Measurements from ENCODE around the gene GPR150.
"Not testable (repeated sequence)": the region's sequence is repeated elsewhere in the genome, so short reads cannot be mapped to it uniquely, and the experiment has no call there.

Gene GPR150

GRCh38 chr5:95623706-95624105, 3.8 kb downstream of the GPR150 start:
- no peak for DNase-seq (ENCODE audit: low spot score)

DNA sequence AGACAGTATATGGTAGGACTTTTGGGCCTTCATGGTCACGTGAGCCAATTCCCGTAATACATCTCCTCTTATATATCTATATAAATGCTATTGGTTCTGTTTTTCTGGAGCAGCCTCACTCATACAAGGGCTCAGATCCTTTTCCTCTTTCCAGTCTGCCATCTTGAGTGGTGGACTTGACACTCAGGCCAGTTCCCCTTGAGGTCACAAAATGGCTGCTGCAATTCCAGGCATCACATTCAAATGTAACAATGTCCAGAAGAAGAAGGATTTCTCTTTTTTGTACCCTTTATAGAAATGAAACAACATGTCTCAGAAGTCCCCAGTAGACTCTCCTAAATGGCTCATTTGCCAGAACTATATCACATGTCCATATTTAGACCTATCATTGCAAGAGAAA, 4.5 kb downstream of the GPR150 start:
- no peak for DNase-seq (ENCODE audit: low spot score)

- no peak for DNase-seq (ENCODE audit: low spot score)
Measured at GRCh38 chr5:95626701-95627100, 6.8 kb downstream of the GPR150 start.

- no peak for DNase-seq (ENCODE audit: low spot score)
Measured at GRCh38 chr5:95627971-95628810, 8.3 kb downstream of the GPR150 start.

- DNase-seq (ENCODE audit: low spot score) = no peak
Measured at GRCh38 chr5:95628933-95629332, 9.0 kb downstream of the GPR150 start.

- no peak for DNase-seq (ENCODE audit: low spot score)
Measured at GRCh38 chr5:95630394-95630917, 10.6 kb downstream of the GPR150 start.

DNA sequence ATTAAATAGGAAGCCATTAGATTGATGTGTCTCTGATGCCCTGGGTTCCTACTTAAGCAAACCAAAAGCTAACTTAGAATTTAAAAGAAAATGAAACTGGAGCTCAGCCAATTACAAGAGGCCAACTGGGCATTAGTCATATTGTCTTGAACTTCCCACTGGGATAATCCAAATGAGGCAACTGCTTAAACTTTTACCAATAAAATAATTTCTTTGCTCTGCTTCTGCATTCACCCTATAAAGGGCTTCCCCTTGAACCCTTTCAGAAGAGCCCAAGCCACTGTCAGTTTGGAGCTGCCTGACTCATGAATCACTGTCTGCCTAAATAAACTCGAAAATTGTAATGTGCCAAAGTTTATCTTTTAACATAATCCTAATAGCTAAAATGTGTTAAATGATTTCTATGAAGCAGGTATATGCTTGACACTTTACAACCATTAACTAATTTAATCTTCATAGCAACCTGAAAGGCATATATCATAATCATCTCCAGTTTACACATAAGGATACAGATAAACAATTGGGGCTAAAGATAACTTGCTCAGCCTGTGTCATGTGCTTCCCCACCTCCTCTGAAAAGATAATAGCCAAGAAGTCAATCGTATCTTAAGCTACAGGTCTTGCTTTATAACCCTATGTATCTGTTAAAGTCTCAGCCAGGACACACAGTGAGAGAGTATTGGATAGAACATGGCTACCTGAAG, 11.5 kb downstream of the GPR150 start:
- peak; percentile 65 for DNase-seq (ENCODE audit: low spot score)

- DNase-seq (ENCODE audit: low spot score) = peak; percentile 41
Measured at GRCh38 chr5:95631991-95632675, 12.2 kb downstream of the GPR150 start.

GRCh38 chr5:95632942-95633341, 13.1 kb downstream of the GPR150 start:
- not testable (repeated sequence) for DNase-seq (ENCODE audit: low spot score)

- DNase-seq (ENCODE audit: low spot score) = no peak
Measured at GRCh38 chr5:95633671-95634070, 13.8 kb downstream of the GPR150 start.

DNA sequence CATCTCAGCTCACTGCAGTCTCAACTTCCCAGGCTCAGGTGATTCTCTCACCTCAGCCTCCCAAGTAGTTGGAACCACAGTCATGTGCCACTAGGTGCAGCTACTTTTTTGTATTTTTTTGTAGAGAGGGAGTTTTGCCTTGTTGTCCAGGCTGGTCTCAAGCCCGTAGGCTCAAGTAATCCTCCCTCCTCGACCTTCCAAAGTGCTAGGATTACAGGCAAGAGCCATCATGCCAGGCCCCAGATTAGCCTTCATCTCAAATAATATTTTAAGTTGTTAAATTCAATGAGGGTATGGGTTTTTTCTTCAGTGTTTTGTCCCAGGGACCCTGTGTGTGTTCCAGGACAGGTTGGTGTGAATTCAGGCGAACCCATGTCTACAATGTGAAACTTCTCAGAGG, 14.2 kb downstream of the GPR150 start:
- no peak for DNase-seq (ENCODE audit: low spot score)

GRCh38 chr5:95638632-95639031, 18.7 kb downstream of the GPR150 start:
- DNase-seq (ENCODE audit: low spot score) = no peak

DNA sequence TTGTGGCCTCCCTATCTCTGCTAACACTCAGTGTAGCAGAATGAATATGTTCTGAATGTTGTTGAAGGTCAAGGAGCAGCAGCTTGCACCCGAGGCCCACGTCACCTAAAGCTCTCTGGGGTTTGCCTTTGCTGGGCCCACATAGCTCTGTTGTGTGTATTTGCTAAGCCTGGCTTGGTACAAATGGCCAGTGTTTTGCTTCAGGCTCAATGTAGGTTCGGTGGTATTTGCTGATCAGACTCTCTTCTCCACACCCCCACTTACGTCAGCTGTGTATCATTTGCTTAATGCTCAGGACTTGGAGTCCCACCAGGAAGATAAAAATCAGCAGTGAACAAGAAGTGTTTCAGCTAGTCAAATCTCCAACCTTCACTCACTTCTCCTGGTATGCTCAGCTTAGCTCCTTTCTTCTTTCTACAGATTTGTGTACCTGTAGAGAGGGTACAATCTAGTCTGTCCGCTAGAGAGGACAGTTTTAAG, 21.9 kb downstream of the GPR150 start:
- no peak for DNase-seq (ENCODE audit: low spot score)

- DNase-seq (ENCODE audit: low spot score) = no peak
Measured at GRCh38 chr5:95643152-95643551, 23.3 kb downstream of the GPR150 start.

DNA sequence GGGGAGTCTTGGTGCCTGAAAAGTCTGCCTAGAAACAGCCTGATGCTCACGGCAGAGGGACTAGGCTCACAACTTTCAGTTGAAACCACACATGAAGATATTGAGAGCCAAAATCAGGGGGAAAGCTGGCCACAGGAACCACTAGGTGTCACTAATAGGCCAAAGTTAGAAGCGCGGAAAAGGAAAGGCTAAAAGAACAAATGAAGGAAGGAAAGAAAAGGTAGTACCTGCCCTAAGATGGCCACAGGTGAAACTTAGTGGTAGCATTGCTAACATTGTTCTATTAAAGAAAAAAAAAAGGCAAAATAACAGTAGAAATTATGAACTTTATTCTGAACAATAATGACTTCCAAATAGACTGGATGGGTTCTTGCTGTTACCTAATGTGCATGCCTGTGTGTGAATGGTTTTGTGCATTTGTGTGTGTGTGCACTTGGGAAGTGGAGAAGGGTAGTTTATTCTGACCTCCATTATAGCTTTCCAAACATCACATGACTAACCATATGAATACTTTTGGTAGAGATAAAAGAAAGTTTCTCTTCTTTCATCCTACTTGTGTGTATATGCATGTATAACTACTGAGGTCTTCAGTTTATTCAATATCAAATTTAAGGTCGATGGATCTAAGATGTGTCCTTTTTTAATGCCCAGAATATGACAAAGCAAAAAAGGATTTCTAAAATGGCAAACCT, 24.6 kb downstream of the GPR150 start:
- peak; percentile 42 for DNase-seq (ENCODE audit: low spot score)

- not testable (repeated sequence) for DNase-seq (ENCODE audit: low spot score)
Measured at GRCh38 chr5:95646226-95646568, 26.3 kb downstream of the GPR150 start.

DNA sequence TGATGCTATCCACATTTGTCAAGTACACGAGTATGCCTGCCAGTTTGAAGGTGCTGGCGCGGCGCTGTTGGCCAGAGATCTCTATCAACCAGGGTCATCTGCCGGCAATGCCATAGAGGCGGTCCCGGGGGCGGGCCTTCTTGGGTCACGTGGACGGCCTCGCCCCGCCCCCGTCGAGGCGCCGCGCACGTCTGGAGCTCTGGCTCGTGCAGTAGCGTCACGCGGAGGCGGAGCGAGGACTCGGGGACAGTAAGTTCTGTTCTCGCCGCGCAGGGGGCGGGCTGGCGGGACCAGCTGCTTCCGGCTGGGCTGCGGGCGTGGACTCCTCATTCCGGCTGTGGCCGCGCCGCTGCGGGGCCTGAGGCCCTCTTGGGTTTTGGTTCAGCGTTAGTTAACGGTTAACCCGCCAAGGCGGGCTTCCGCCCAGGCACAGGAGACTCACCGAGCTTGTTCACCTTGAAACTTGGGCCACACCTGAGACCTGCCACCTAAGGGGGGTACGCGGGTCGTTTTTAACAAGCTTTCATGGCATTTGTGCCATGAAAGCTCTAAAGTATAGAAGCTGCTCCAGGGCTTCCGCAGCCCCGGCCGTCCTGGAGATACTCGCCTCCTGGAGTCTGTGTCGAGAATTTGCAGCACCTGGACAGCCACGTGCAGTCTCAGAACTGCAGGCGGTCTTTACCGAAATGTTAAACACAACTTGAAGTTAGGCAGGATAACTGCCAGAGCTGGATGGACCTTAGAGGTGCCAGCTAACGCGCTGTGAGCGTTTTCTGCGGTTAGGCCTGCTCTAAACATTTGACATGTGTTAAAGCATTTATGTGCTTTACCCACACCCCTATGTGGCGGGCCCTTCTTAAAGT, 26.9 kb downstream of the GPR150 start, which contains the start of gene RFESD:
Gene RFESD (plus strand): TSS at position 209 of the 863 bp plus-strand sequence. CDS start 5,495 bp downstream, outside the sequence.
- DNase-seq (ENCODE audit: low spot score) = peak; percentile 93

DNA sequence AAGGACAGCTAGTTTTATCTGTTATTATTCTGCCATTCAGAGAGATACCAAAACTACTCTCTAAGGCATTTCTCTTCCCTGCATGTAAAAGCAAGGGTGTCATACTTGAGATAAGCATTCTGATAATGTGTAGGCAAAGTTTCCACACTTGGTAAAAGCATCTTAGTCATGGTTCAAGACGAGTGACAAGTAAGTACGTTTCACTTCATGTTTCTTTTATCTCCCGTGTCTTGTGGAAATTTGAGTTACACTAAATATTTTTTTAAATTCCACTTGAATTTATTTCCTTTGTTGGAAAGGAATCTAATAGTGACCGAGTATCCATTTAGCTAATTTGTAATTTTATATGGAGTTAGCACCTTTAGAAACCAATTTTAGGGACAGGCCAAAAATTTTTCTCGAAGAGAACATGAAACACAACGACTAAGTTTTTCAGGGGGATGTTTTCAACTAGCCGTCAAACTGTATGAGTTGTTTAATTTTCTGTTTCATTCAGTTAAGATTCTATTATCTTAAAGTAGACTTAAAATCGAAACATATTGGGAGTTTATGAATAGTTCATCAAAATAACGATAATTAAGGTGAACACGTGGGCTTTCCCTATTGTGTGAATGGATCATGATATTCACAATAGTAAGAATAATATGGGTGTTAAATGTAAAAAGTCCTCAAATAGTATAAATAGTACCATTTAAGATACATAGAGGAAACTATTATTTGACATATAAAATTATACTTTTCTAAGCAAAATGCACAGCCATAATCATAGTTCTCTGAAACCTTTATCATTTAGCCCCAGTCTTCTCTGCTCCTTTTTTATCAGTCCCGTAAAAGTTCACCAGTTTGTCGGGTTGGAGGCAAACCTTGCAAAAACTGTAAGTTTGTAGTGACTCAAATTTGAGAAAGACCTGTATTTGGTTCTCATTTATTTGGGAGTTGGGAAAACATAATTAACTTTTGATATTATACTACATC, 28.3 kb downstream of the GPR150 start:
- DNase-seq (ENCODE audit: low spot score) = no peak

GRCh38 chr5:95649274-95649673, 29.4 kb downstream of the GPR150 start:
- no peak for DNase-seq (ENCODE audit: low spot score)

Data from AG08396 (cell line).